ENCODE results near the gene HSD17B3.
"Not testable (repeated sequence)": the region's sequence is repeated elsewhere in the genome, so short reads cannot be mapped to it uniquely, and the experiment has no call there.

HSD17B3 gene

GRCh38 chr9:96245399-96245798 lies 56.6 kb downstream of the HSD17B3 start:
- in situ Hi-C loops (cut with MboI; ENCODE audit: low pct_unique_long_range_greater_than_20kb, low sequenced_read_pairs): no loop called here
- DNase-seq: no peak

GRCh38 chr9:96243778-96244177 lies 58.2 kb downstream of the HSD17B3 start:
- DNase-seq: no peak
- in situ Hi-C loops (cut with MboI; ENCODE audit: low pct_unique_long_range_greater_than_20kb, low sequenced_read_pairs): no loop called here

DNA sequence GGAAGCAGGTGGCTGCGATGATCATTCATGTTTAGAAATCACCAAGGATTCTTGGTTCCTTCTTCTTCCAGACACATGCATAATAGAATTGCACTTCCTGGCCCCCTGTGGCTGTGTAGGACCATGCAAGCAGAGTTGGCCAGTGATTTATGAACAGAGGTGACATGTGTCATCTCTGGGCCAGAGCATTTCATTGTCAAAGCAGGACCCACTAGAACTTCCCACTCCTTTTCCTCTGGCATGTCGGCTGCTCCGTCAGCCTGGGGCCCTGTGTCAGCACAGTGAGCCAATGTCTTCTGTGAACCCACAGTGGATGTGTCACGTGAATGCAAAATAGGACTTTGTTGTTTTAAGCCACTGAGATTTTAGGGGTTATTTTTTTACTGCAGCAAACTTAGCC lies 59.2 kb downstream of the HSD17B3 start:
- no peak for DNase-seq
- in situ Hi-C loops (cut with MboI; ENCODE audit: low pct_unique_long_range_greater_than_20kb, low sequenced_read_pairs): no loop called here

GRCh38 chr9:96241391-96241809 lies 60.6 kb downstream of the HSD17B3 start:
- in situ Hi-C loops (cut with MboI; ENCODE audit: low pct_unique_long_range_greater_than_20kb, low sequenced_read_pairs): no loop called here
- peak; percentile 62 for DNase-seq

GRCh38 chr9:96236854-96237550 lies 65.0 kb downstream of the HSD17B3 start:
- in situ Hi-C loops (cut with MboI; ENCODE audit: low pct_unique_long_range_greater_than_20kb, low sequenced_read_pairs): no loop called here
- no peak for DNase-seq

GRCh38 chr9:96236337-96236736 lies 65.6 kb downstream of the HSD17B3 start:
- DNase-seq; in situ Hi-C loops (cut with MboI; ENCODE audit: low pct_unique_long_range_greater_than_20kb, low sequenced_read_pairs): not testable (repeated sequence)

DNA sequence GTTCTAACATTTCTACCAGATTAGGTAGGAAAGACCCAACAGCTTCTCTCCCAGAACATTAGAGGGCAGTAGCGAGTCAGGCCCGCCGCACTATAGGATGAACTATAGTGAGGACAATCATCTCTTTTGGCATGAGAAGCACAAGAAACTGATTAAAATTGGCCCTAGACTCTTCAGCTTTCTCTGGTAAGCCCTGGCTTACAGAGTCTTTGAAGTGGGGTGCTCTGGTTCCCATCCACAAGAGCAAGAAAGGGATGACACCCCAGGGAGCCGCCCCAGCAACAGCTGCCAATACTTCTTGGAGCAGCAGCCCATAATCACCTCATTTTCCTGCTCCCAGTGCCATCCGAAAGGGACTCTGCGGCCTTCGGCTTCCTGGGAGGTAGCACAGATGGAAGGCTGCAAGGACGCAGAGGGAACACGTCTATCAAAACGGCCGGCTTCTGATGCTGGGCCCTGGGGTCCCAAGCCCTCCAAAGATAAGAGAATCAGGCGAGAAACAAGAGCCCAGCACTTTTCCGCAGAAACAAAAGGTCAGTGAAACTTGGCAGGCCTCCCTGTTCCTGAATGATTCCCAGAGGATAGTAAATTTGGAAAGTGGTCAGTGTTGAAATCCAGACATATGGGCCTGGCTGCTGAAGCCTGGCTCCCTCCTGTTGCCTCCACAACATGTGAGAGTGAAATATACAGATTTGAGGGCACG lies 69.3 kb downstream of the HSD17B3 start:
- in situ Hi-C loops (cut with MboI; ENCODE audit: low pct_unique_long_range_greater_than_20kb, low sequenced_read_pairs): no loop called here
- peak; percentile 37 for DNase-seq

GRCh38 chr9:96232164-96232538 lies 69.8 kb downstream of the HSD17B3 start:
- no peak for DNase-seq
- in situ Hi-C loops (cut with MboI; ENCODE audit: low pct_unique_long_range_greater_than_20kb, low sequenced_read_pairs): no loop called here

DNA sequence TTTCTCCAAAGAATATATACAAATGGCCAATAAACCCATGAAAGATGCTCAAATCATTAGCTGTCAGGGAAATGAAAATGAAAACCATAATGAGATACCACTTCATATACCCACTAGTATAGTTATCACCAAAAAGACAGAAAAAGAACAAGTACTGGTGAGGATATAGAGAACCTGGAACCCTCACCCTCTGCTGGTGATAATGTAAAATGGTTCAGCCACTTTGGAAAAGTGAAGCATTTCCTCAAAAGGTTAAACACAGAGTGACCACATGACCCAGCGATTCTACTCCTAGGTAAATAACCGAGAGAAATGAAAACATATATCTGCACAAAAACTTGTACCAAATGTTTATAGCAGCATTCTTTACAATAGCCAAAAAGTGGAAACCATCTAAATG lies 72.0 kb downstream of the HSD17B3 start:
- in situ Hi-C loops (cut with MboI; ENCODE audit: low pct_unique_long_range_greater_than_20kb, low sequenced_read_pairs): no loop called here
- DNase-seq: no peak

GRCh38 chr9:96222132-96222531 lies 79.8 kb downstream of the HSD17B3 start:
- in situ Hi-C loops (cut with MboI; ENCODE audit: low pct_unique_long_range_greater_than_20kb, low sequenced_read_pairs): no loop called here

GRCh38 chr9:96219900-96220257 lies 82.1 kb downstream of the HSD17B3 start:
- in situ Hi-C loops (cut with MboI; ENCODE audit: low pct_unique_long_range_greater_than_20kb, low sequenced_read_pairs): no loop called here
- DNase-seq: no peak

More at GRCh38 chr9:96222132-96222531, 79.8 kb downstream of the HSD17B3 start:
- DNase-seq: no peak

GRCh38 chr9:96219026-96219899 lies 82.7 kb downstream of the HSD17B3 start:
- no peak for DNase-seq
- in situ Hi-C loops (cut with MboI; ENCODE audit: low pct_unique_long_range_greater_than_20kb, low sequenced_read_pairs): no loop called here

DNA sequence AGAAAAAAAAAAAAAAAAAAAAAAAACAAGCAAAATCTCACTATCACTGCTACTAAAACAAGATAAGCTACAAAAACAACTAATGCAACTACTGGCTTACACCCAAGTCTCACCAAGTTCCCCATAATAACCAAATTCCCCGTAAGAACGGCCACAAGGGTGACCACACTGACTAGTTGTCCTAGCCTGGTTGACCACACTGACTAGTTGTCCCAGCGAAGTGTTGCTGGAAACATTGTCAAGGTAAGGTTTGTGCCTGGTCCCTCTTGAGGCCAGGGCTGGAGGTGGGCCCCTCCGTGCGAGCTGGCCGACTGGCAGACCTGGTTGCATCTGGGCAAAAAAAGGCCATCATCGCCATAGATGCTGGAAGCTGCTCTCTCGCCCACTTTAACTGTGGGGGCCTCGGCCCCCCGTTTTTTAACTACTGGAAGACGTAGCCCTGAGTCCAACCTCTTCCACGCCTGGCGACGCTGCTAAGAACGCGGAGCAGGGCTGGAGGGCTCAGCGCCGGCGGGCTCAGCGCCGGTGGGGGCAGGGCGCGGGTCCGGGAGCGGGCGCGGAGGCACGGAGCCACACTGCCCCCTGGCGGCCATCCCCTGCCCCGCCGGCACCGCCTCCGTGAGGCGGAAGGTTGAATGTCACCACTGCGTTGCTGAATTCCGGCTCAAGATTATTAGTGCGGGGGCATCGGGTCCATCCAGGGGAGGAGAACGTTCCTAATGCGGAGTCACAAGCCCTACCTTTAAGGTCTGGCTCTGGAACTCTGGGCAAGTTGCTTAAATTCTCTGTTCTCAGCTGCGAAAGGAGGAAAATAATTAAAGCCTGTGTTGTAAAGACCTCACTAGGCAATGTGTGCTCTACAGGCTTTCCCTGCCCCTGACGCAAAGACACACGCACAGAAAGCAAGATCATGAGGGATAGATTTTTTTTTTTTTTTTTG lies 84.0 kb downstream of the HSD17B3 start:
- in situ Hi-C loops (cut with MboI; ENCODE audit: low pct_unique_long_range_greater_than_20kb, low sequenced_read_pairs): no loop called here
- DNase-seq: peak; percentile 74

DNA sequence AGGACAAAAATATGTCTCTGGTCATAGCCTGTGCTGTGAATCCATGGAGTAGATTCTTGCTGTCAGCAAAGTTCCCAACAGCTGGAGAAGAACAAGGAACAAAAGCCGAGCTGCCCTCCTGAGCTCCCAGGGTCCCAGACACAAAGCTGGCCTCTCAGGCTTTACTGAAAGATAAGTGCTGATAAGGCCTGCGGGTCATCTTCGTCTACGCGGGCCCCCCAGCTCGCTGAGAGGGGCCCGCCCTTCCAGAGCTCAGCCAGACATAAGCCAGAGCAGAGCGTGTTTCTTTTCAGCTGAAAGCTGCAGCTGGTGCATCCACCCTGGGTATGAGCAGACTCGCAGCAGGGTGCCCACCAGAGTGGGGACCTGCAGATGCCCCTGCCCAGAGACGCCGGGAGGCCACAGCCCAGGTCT lies 84.7 kb downstream of the HSD17B3 start:
- DNase-seq: no peak
- in situ Hi-C loops (cut with MboI; ENCODE audit: low pct_unique_long_range_greater_than_20kb, low sequenced_read_pairs): no loop called here

GRCh38 chr9:96216583-96216982 lies 85.4 kb downstream of the HSD17B3 start:
- in situ Hi-C loops (cut with MboI; ENCODE audit: low pct_unique_long_range_greater_than_20kb, low sequenced_read_pairs): no loop called here
- DNase-seq: no peak

DNA sequence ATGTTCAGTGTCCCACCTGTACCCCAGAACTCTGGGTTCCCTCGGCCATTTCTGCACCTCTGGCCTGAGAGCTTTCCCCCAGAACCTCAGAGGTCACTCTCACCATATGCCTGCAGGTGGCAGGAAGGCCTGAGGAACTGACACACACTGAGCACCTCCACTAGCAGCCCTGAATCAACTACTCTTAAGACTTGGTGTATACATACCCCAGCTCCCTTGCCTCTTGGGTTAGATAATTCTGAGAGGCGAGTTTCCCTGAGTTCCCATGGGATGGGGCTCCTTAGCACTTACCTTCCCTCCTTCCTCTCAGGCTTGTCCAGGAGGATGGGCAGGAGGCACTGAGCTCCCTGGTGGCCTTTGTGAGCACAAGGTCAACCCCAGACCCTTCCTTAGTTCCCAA lies 86.1 kb downstream of the HSD17B3 start:
- no peak for DNase-seq
- in situ Hi-C loops (cut with MboI; ENCODE audit: low pct_unique_long_range_greater_than_20kb, low sequenced_read_pairs): no loop called here

DNA sequence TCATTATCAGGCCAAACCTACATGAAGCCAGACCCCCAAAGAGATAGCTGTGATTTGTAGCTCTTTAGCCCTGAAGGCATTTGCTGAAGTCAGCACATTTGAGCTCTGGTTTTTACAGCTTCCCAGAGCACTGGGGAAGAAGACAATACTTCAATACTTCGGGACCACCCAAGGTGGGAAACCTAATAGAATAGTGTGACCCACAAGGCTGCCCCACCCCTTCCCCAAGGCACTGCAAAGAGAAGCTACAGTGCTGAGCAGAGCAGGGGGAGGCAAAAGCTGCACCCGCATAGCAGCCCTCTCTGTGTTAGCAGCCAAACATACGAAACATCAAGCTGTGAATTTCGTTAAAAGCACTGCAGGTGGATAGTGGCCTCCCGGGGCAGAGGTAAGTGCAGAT lies 87.3 kb downstream of the HSD17B3 start:
- no peak for DNase-seq
- in situ Hi-C loops (cut with MboI; ENCODE audit: low pct_unique_long_range_greater_than_20kb, low sequenced_read_pairs): no loop called here

DNA sequence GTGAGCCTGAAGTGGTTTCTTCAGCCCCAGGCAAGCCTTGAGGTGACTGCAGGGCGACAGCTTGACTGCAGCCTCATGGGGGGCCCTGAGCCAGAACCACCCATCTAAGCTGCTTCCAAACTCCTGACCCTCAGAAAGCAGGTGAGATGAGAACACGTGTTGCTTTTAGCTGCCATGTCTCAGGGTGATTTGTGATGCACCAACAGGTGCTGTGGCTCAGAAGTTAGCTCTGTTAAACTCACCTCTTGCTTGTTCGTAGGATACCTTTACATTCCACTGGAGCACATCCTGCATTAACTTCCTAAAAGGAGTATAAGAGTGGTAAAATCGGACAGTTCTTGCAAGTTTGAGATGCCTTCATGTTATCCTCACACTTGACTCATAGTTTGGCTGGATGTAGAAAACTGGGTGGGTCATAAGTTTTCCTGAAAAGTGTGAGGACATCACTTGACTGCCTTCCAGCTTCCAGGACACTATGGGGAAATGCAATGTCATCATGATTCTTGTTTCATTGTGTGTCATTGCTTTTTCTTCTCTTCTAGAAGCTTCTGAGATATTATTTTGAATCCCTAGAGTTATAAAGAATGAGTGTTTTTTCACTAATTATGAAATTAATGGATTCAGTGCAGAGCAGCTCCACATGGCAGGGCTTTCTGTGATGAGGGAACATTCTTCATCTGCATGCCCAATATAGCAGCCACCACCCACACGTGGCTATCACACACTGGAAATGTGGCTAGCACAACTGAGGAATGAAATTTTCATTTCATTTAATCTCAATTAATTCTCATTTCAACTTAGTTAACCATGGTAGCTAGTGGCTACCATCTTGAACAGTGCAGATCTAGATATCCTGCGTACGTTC lies 92.3 kb downstream of the HSD17B3 start:
- no peak for DNase-seq
- in situ Hi-C loops (cut with MboI; ENCODE audit: low pct_unique_long_range_greater_than_20kb, low sequenced_read_pairs): no loop called here
